GM19328 (cell line): ENCODE data around the gene SH3BGRL3.
"Not testable (repeated sequence)": the region's sequence is repeated elsewhere in the genome, so short reads cannot be mapped to it uniquely, and the experiment has no call there.

Experiments
- ATAC-seq: cut with Tn5 transposase; IDR thresholded peaks from one replicate; pipeline ENCODE4 v1.9.1; 2021; ENCODE audit warnings: mild to moderate bottlenecking, moderate library complexity; ENCODE audit not compliant: unreplicated experiment

The SH3BGRL3 gene

GRCh38 chr1:26279456-26280332, at the start of gene SH3BGRL3:
SH3BGRL3 (plus strand) TSS chr1:26280086; CDS start chr1:26280156, 70 bp downstream.
- peak; percentile 58 for ATAC-seq

DNA sequence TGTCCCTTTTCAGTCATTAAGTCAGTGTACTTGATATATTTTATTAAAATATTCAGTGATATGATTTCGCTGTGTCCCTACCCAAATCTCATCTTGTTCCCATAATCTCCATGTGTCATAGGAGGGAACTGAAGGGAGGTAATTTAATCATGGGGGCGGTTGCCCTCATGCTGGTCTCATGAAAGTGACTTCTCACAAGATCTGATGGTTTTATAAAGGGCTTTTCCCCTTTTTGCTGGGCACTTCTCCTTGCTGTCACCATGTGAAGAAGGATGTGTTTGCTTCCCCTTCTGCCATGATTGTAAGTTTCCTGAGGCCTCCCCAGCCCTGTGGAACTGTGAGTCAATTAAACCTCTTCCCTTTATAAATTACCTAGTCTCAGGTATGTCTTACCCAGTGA, 49.2 kb upstream of the SH3BGRL3 start:
- not testable (repeated sequence) for ATAC-seq

- ATAC-seq = peak; percentile 88
Observed at GRCh38 chr1:26233903-26234643, 45.8 kb upstream of the SH3BGRL3 start, which contains the start of gene CEP85. CEP85 (plus strand) TSS chr1:26234200; CDS start chr1:26239784, 5,584 bp downstream.

GRCh38 chr1:26234644-26235370, 45.1 kb upstream of the SH3BGRL3 start:
- ATAC-seq = no peak

GRCh38 chr1:26237230-26237966, 42.5 kb upstream of the SH3BGRL3 start:
- no peak for ATAC-seq

DNA sequence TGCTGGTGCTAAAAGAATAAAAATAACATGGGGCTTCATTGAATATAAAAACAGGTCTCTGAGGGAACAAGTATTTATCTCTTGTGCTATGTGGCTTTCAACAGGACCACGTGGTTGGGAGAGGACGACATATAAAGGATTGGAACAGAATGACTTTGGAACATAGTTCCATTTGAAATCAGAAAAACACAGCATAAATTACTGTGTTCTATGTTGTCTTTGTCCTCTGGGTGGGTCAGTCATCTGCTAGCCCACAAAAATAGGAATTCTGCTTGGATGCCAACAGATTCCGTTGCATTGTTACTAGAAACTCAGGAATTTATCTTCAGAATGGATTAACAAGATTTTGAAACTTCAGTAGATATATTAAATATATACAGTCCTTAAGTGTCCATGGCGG, 40.0 kb upstream of the SH3BGRL3 start:
- ATAC-seq = no peak

GRCh38 chr1:26252718-26253117, 27.2 kb upstream of the SH3BGRL3 start:
- no peak for ATAC-seq

- ATAC-seq = no peak
Observed at GRCh38 chr1:26254404-26254803, 25.5 kb upstream of the SH3BGRL3 start.

DNA sequence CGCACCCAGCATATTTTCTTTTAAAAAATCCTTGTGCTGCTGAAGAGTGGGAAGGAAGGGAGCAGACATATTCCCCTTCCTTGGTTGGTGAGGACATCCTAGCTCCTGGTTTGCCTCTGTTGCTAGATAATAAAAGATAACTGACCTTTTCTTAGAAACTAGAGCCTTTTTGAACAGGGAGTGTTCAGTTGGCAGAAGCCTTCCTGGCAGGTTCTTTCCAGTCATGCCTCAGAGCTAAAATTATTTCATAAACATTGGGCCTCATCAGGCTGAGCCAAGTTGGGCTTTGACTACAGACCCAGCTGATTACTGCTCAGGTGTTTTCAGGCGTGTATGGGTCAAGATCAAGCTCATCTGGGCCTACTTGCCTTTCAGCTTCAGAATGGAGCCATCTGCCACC, 22.7 kb upstream of the SH3BGRL3 start:
- no peak for ATAC-seq

GRCh38 chr1:26259005-26259404, 20.9 kb upstream of the SH3BGRL3 start:
- ATAC-seq = no peak

GRCh38 chr1:26259578-26259977, 20.3 kb upstream of the SH3BGRL3 start:
- no peak for ATAC-seq

DNA sequence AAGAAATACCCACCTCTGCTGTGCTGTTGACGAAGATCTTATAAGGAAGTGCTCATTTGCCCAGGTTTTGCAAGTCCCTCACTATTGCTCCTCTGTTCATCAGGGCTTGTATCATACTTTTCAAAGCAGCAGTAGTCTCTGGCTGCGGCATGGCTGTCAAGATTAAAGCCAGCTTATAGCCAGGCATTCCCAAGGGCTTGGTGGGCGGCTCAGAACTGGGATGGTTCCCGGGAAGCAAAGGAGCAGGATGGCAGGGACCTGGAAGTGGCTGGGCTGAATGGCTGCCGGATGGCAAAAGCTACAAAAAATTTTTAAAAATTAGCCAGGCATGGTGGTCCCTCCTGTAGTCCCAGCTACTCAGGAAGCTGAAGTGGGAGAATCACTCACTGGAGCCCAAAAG, 16.7 kb upstream of the SH3BGRL3 start:
- no peak for ATAC-seq

- no peak for ATAC-seq
Observed at GRCh38 chr1:26265405-26265804, 14.5 kb upstream of the SH3BGRL3 start.

GRCh38 chr1:26268290-26269197, 11.3 kb upstream of the SH3BGRL3 start:
- no peak for ATAC-seq

DNA sequence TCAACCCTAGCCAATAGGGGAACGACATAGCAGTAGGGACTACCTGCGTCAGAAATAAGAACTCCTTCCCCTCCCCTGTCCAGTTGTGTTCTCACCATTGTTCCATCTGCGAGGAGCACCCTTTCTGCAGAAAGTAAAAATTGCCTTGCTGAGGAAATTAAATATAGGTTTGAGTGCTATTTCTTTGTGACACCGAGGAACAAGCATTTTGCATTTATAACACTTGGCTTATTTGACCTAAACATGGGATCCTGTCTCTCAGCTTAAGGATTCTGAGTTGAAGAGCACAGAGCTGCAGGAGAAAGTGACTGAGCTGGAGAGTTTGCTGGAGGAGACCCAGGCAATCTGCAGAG, 10.7 kb upstream of the SH3BGRL3 start:
- no peak for ATAC-seq

GRCh38 chr1:26274801-26275425, 5.0 kb upstream of the SH3BGRL3 start:
- ATAC-seq = no peak

- no peak for ATAC-seq
Observed at GRCh38 chr1:26275580-26276431, 4.1 kb upstream of the SH3BGRL3 start.

- no peak for ATAC-seq
Observed at GRCh38 chr1:26276432-26276838, 3.5 kb upstream of the SH3BGRL3 start.
